IPS-NIHi7 (cell line): Measurements from ENCODE around the gene GMIP.

Experiments used
- DNase-seq: peaks from one replicate; pipeline ENCODE4 v3.0.0; 2012; ENCODE audit warnings: mixed read lengths; ENCODE audit errors: extremely low spot score

GMIP gene

GRCh38 chr19:19636573-19637185 lies 6.8 kb downstream of the GMIP start:
- DNase-seq: no peak

GRCh38 chr19:19635313-19635702 lies 8.1 kb downstream of the GMIP start:
- no peak for DNase-seq

- no peak for DNase-seq
Measured at GRCh38 chr19:19634516-19635312, 8.7 kb downstream of the GMIP start.

- DNase-seq: no peak
Measured at GRCh38 chr19:19633711-19634515, 9.5 kb downstream of the GMIP start.

DNA sequence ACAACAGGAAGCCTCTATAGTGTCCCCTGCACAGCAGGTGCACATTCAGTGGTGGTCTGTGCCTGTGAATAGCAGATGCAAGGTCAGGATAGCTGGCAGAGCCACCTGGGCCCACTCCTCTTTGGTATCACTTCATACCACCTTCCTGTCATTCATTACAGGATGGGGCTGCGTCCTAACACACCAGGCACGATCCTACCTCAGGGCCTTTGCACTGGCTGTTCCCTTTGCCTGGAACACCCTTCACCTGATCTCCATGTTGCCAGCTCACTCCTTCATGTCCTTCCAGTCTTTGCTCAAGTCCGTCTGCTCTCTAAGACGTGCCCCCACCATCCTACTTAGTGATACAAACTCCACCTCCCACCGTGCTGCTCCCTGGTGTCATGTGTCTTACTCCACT lies 10.8 kb downstream of the GMIP start:
- DNase-seq: no peak

DNA sequence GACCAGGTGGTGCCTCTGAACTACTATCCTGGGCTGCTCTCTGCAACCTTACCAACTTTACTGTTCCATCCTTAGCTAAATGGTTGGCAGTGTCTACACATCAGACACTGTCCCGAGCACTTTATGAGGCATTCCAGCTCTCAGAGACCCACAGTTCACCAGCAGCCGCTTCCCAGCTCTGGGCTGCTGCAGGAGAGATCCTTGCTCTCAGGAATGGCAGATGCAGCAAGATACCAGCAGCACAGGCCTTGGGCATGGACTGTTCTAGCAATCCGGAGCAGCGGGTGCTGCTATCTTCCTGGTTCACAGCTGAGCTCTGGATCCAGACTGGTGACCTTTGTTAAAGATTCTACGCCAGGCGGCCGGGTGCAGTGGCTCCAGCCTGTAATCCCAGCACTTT lies 12.1 kb downstream of the GMIP start:
- no peak for DNase-seq

DNA sequence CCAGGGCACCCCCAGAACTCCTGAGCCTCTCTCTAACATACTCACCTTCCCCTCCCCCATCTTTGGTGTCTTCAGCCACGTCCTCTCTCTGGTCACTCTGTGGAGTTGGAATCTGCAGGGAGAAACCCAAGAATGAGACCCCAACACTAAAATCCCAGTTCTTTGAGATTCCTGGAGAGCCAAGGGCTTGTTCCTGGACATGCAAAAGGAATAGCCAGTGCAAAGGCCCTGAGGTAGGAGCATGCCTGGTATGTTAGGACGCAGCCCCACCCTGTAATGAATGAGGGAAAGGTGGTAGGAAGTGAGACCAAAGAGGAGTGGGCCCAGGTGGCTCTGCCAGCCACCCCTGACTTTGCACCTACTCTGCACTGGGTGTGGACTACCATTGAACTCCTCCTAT lies 13.0 kb downstream of the GMIP start:
- DNase-seq: no peak

DNA sequence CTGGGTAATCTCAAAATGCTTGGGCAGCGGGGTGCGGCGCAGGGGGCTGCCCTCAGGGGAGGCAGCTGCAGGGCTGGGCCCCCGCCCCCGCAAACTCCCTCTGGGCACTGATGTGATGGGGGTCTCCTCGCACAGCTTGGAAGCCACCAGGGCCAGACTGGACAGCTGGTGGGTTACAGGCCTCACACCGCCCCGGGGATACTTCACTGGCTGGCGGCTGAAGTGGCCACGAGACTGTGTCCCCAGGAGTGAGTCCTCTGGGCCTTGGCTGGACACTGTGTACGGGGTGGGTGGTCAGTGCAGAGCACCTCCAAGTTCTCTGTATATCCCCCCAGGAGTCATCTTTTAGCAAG lies 13.4 kb downstream of the GMIP start:
- DNase-seq: no peak

DNA sequence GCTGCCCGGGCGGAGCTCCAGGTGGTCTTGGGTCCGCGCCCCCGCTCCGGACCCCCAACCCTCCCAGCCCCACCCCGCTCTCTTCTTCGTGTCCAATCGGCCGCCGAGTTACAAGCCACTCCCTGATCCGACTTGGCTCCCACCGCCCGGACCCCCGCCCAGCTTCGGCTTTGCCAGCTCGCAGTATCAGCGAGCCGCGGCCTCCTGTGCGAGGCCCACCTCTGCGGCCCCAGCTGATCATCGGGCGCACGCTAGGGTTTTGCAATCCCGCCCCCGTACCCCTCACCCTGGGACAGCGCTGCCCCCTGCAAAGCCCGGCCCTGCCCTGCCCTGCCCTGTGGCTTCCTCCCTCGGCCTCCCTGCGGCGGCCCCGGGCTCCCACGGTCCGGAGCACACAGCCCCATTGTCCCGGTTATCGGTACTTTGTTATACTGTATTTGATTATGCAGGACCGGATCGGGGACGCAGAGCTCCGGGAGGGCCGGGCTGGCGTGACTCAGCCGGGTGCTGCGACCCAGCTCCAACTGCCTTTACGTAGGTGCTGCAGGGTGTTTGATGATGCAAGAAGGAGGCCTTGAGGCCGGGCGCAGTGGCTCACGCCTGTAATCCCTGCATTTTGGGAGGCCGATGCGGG lies 14.8 kb downstream of the GMIP start:
- peak; percentile 96 for DNase-seq

DNA sequence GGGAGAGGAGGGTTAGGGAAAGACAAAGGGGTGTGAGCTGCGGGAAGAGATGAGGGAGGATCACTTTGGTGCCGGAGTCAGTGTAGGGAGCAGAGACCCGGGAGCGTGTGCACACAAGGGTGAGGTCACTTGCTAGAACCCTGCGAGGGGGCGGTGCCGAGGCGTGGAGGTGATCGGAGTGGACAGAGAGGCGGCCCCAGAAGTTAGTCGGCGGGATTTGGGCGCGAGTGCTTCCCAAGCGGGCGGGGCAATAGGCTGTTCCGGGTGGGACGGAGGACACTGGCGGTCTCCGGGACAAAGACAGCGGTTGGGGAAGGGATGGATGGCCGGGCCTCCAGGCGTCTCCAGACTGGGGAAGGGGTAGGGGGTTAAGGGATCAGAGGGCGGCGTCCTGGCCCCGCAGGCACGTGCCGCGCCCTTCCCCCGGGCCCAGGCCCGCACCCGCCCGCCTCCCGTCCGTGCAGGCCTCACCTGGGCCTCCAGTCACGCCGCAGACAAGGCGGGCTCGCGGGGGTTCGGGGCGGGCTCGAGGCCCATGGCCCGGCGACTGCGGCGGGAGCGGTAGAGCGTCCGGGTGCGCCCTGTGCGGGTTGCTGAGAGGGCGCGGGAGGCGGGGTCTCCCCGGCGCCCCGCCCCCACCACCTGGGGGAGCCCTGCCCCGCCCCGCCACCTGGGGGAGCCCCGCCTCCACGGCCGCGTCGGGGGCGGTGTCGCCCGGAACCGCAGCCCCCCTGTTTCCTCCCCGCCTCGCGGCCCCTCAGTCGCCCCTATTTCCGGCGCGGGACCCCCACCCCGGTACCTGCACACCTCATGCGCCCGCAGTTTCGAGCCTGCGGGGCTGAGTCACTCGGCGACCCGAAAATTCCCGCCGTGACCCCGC lies 15.6 kb downstream of the GMIP start, which contains the start of gene LPAR2:
LPAR2 (minus strand) TSS at position 600 of the 880 bp plus-strand sequence. CDS start 945 bp downstream, outside the sequence.
- peak; percentile 93 for DNase-seq

DNA sequence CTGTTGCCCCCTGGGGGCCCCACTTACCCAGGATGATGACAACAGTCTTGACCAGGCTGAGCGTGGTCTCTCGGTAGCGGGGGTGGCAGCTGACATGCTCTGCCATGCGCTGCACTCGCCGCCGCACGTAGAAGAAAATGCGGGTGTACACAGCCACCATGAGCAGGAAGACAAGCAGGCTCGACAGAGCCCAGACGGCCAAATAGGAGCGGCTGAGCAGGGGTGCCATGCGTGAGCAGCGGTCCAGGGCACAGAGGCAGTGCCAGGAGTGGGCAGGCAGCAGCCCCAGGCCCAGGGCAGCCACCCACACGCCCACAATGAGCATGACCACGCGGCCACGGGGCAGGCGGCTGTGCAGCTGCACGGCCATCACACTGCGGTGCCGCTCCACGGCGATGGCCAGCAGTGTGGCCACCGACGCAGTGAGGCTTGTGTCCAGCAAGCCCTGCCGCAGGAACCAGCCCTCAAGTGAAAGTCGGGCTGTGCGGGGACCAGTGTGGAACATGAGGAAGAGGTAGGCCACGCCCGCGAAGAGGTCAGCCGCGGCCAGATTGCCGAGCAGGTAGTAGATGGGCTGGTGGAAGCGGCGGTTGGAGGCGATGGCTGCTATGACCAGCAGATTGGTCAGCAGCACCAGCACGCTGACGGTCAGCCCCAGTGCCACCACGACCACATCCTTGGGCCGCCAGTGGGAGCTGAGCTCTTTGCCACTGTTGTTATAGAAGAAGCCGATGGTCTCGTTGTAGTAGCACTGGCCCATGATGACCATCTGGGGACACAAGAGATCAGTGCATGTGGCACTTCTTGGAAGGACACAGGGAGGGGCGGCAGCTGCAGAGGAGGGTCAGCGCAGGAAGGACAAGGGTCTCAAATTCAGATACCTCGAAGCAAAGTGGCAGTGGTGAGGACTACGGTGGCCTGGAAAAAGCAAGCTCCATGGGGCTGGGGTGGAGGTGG lies 16.7 kb downstream of the GMIP start:
- no peak for DNase-seq

DNA sequence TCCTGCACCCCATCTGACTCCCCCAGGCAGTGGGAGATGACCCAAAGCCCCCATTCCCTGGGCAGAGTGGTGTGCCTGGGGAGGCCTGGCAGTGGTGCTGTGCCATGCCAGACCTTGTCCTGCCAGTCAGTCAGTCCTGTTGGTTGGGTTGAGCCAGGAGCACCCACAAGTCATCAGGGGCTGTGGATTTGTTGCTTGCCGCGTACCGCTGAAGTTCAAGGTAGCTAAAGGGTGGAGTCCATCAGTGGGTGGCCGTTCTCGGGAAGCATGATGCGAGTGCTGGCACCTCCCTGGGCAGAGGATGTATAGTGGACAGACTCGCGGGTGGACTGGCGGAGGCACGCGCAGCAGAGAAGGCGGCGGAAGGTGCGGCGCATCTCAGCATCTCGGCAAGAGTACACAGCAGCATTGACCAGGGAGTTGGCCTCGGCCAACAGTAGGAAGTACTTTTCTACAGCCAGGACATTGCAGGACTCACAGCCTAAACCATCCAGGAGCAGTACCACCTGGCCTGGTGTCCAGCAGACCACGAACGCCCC lies 19.4 kb downstream of the GMIP start:
- no peak for DNase-seq

GRCh38 chr19:19623383-19623782 lies 20.1 kb downstream of the GMIP start:
- DNase-seq: no peak

DNA sequence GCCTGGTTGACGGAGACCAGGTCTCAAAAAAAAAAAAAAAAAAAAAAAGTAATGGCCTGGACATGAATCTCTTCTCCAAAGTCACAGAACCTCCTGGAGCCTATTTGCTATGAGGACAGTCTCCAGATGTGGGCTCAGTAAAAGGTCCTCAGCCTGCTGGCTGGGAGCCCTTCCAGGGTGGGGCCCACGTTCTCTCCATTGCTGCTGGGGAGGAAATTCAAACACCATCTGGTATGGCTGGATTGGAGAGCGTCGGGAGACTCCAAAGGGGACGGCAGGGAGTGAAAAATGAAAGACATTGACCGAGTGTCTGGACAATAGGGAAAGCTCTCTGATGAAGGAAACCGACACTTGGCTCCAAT lies 23.6 kb downstream of the GMIP start:
- DNase-seq: no peak

GRCh38 chr19:19619181-19619848 lies 24.1 kb downstream of the GMIP start:
- no peak for DNase-seq

GRCh38 chr19:19618219-19619051 lies 25.0 kb downstream of the GMIP start, which contains the start of gene PBX4:
PBX4 (minus strand) TSS chr19:19618687; CDS start chr19:19618629, 58 bp downstream.
- DNase-seq: peak; percentile 99

DNA sequence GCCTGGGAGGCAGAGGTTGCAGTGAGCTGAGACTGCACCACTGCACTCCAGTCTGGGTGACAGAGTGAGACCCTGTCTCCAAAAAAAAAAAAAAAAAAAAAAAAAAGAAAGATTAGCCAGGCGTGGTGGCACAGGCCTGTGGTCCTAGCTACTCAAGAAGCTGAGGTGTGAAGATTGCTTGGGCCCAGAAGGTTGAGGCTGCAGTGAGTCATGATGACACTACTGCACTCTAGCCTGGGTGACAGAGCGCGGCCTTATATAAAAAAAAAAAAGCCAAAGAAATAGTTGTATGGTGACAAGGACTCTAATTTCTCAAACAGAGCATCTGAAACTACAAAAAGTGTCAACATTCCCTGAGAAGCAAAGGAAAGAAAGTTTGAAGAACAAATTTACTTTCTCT lies 28.4 kb downstream of the GMIP start:
- no peak for DNase-seq

DNA sequence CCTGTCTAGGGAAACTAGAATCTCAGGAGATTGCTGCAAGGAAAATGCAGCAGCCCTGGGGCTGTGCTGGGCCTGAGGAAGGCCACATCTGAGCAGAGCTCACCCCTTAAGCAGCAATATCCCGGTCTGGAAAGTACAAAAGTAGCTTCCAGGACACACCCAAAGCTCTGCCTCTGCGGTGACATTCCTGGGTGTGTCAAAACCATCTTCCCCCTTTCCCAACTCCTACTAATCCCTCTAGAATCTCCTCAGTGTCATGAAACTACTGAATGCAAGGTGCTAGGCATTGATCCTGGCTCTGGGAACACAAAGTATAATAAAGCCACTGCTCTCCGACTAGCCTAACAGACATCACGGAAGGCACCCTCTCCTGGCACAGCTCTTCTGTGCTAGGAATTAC lies 30.0 kb downstream of the GMIP start:
- DNase-seq: no peak
